ENCODE data around the gene PCDHGC4.

Gene PCDHGC4

GRCh38 chr5:141493500-141494422 is 8.9 kb downstream of the PCDHGC4 start:
- peak overlapping the region; percentile 31 for H3K9ac ChIP-seq (ENCODE audit: low read length)
- H2BK5ac ChIP-seq (ENCODE audit: low read depth, low read length, poor library complexity, severe bottlenecking): no peak overlapping the region
- H3K14ac ChIP-seq (ENCODE audit: low read length in 2 of 2): no peak overlapping the region
- H2BK12ac ChIP-seq (ENCODE audit: low read length in 2 of 2): no peak overlapping the region
- peaks cover 48% of the 10 kb centered on the region for H3K4me1 ChIP-seq (ENCODE audit: control insufficient read depth, insufficient read depth, low read depth, low read length)
- no peak overlapping the region for H2AFZ ChIP-seq (ENCODE audit: low read depth, low read length)
- 97% methylated on average over 9 of the region's 10 CpGs for WGBS
- H3K27me3 ChIP-seq (ENCODE audit: control insufficient read depth in 1 of 2, insufficient read depth in 1 of 2, low read length in 2 of 2): no peaks in the 10 kb centered on the region
- no peaks in the 10 kb centered on the region for H3K9me3 ChIP-seq (ENCODE audit: control insufficient read depth, low read length)
- peaks cover 33% of the 10 kb centered on the region for H3K79me1 ChIP-seq (replicated peaks; ENCODE audit: low read length, poor library complexity, severe bottlenecking)
- no peak overlapping the region for H3K4ac ChIP-seq (ENCODE audit: low read depth in 1 of 2, low read length in 2 of 2)
- H2AK5ac ChIP-seq (ENCODE audit: low read length, severe bottlenecking): peak overlapping the region; percentile 29
- H4K91ac ChIP-seq (ENCODE audit: low read length): no peak overlapping the region
- no peak overlapping the region for H2BK15ac ChIP-seq (ENCODE audit: low read depth, poor library complexity, severe bottlenecking)
- H3K18ac ChIP-seq (ENCODE audit: low read depth in 1 of 2, low read length in 2 of 2): no peak overlapping the region
- no peak overlapping the region for H3K4me3 ChIP-seq (ENCODE audit: insufficient read depth in 1 of 2, low read depth in 1 of 2, low read length in 2 of 2)
- H3K4me2 ChIP-seq (ENCODE audit: low read length, poor library complexity, severe bottlenecking): no peak overlapping the region
- H3K23ac ChIP-seq (ENCODE audit: low read length in 2 of 2): no peak overlapping the region
- H3K27ac ChIP-seq (ENCODE audit: low read length, poor library complexity, severe bottlenecking): peak overlapping the region; percentile 70
- H2BK120ac ChIP-seq (ENCODE audit: low read depth, low read length): peak overlapping the region; percentile 75
- no peak for DNase-seq
- peaks cover 43 to 59% of the 10 kb centered on the region in 2 experiments for H3K36me3 ChIP-seq (ENCODE audit: control insufficient read depth in 1 of 2, insufficient read depth in 2 of 2, low read depth in 1 of 2, low read length in 2 of 2)
- no peak overlapping the region for H4K8ac ChIP-seq (ENCODE audit: low read length)

- Histone ChIP-seq H4K91ac (ENCODE audit: low read length) (no peak overlapping the region), H2AK5ac (ENCODE audit: low read length, severe bottlenecking) (peak overlapping the region; percentile 29), H3K9me3 (ENCODE audit: control insufficient read depth, low read length) (no peaks in the 10 kb centered on the region), H3K27ac (ENCODE audit: low read length, poor library complexity, severe bottlenecking) (peak overlapping the region; percentile 70), H3K27me3 (ENCODE audit: control insufficient read depth in 1 of 2, insufficient read depth in 1 of 2, low read length in 2 of 2) (no peaks in the 10 kb centered on the region), H3K4me3 (ENCODE audit: insufficient read depth in 1 of 2, low read depth in 1 of 2, low read length in 2 of 2) (no peak overlapping the region), H2BK5ac (ENCODE audit: low read depth, low read length, poor library complexity, severe bottlenecking) (peak overlapping the region; percentile 10), H3K23ac (ENCODE audit: low read length in 2 of 2) (no peak overlapping the region), H3K4ac (ENCODE audit: low read depth in 1 of 2, low read length in 2 of 2) (peak overlapping the region in 1 of 2 experiments; percentile 40), H2BK12ac (ENCODE audit: low read length in 2 of 2) (peak overlapping the region in 1 of 2 experiments; percentile 59), H2AFZ (ENCODE audit: low read depth, low read length) (no peak overlapping the region), H3K18ac (ENCODE audit: low read depth in 1 of 2, low read length in 2 of 2) (peak overlapping the region; percentile 35 to 74), H2BK120ac (ENCODE audit: low read depth, low read length) (no peak overlapping the region), H2BK15ac (ENCODE audit: low read depth, poor library complexity, severe bottlenecking) (no peak overlapping the region), H3K4me2 (ENCODE audit: low read length, poor library complexity, severe bottlenecking) (peak overlapping the region; percentile 47), H3K79me1 (replicated peaks; ENCODE audit: low read length, poor library complexity, severe bottlenecking) (peaks cover 36% of the 10 kb centered on the region), H3K9ac (ENCODE audit: low read length) (peak overlapping the region; percentile 31), H3K14ac (ENCODE audit: low read length in 2 of 2) (peak overlapping the region in 1 of 2 experiments; percentile 26), H3K4me1 (ENCODE audit: control insufficient read depth, insufficient read depth, low read depth, low read length) (peaks cover 36% of the 10 kb centered on the region), H4K8ac (ENCODE audit: low read length) (peak overlapping the region; percentile 45), H3K36me3 (ENCODE audit: control insufficient read depth in 1 of 2, insufficient read depth in 2 of 2, low read depth in 1 of 2, low read length in 2 of 2) (peaks cover 40 to 66% of the 10 kb centered on the region in 2 experiments)
- 30% methylated on average over 22 of the region's 22 CpGs for WGBS
- DNase-seq: peak; percentile 37
These were observed 10.1 kb downstream of the PCDHGC4 start for GRCh38 chr5:141494761-141495452.

GRCh38 chr5:141495453-141495811 is 10.6 kb downstream of the PCDHGC4 start:
- Histone ChIP-seq H2BK5ac (ENCODE audit: low read depth, low read length, poor library complexity, severe bottlenecking) (peak overlapping the region; percentile 10), H3K27ac (ENCODE audit: low read length, poor library complexity, severe bottlenecking) (peak overlapping the region; percentile 70), H3K27me3 (ENCODE audit: control insufficient read depth in 1 of 2, insufficient read depth in 1 of 2, low read length in 2 of 2) (no peaks in the 10 kb centered on the region), H3K4me1 (ENCODE audit: control insufficient read depth, insufficient read depth, low read depth, low read length) (peaks cover 34% of the 10 kb centered on the region), H3K9me3 (ENCODE audit: control insufficient read depth, low read length) (no peaks in the 10 kb centered on the region), H3K79me1 (replicated peaks; ENCODE audit: low read length, poor library complexity, severe bottlenecking) (peaks cover 35% of the 10 kb centered on the region), H2BK120ac (ENCODE audit: low read depth, low read length) (no peak overlapping the region), H2BK12ac (ENCODE audit: low read length in 2 of 2) (peak overlapping the region in 1 of 2 experiments; percentile 28), H4K8ac (ENCODE audit: low read length) (peak overlapping the region; percentile 45), H3K4ac (ENCODE audit: low read depth in 1 of 2, low read length in 2 of 2) (no peak overlapping the region), H2BK15ac (ENCODE audit: low read depth, poor library complexity, severe bottlenecking) (no peak overlapping the region), H2AK5ac (ENCODE audit: low read length, severe bottlenecking) (peak overlapping the region; percentile 29), H4K91ac (ENCODE audit: low read length) (peak overlapping the region; percentile 43), H3K14ac (ENCODE audit: low read length in 2 of 2) (peak overlapping the region in 1 of 2 experiments; percentile 26), H3K18ac (ENCODE audit: low read depth in 1 of 2, low read length in 2 of 2) (peak overlapping the region in 1 of 2 experiments; percentile 73), H3K9ac (ENCODE audit: low read length) (no peak overlapping the region), H3K4me3 (ENCODE audit: insufficient read depth in 1 of 2, low read depth in 1 of 2, low read length in 2 of 2) (no peak overlapping the region), H3K23ac (ENCODE audit: low read length in 2 of 2) (no peak overlapping the region), H3K36me3 (ENCODE audit: control insufficient read depth in 1 of 2, insufficient read depth in 2 of 2, low read depth in 1 of 2, low read length in 2 of 2) (peaks cover 35 to 63% of the 10 kb centered on the region in 2 experiments), H3K4me2 (ENCODE audit: low read length, poor library complexity, severe bottlenecking) (peak overlapping the region; percentile 31), H2AFZ (ENCODE audit: low read depth, low read length) (no peak overlapping the region)
- no peak for DNase-seq
- 60% methylated on average over 8 of the region's 8 CpGs for WGBS

- Histone ChIP-seq H3K23ac (ENCODE audit: low read length in 2 of 2) (peak overlapping the region in 1 of 2 experiments; percentile 27), H3K27me3 (ENCODE audit: control insufficient read depth in 1 of 2, insufficient read depth in 1 of 2, low read length in 2 of 2) (no peaks in the 10 kb centered on the region)
- WGBS: 46% methylated on average over 4 of the region's 4 CpGs
These were observed 11.2 kb downstream of the PCDHGC4 start for GRCh38 chr5:141496038-141496437.

More at GRCh38 chr5:141496038-141496437, 11.2 kb downstream of the PCDHGC4 start:
- Histone ChIP-seq H3K4me2 (ENCODE audit: low read length, poor library complexity, severe bottlenecking) (peak overlapping the region; percentile 39), H3K9me3 (ENCODE audit: control insufficient read depth, low read length) (no peaks in the 10 kb centered on the region), H3K4me3 (ENCODE audit: insufficient read depth in 1 of 2, low read depth in 1 of 2, low read length in 2 of 2) (no peak overlapping the region), H2BK5ac (ENCODE audit: low read depth, low read length, poor library complexity, severe bottlenecking) (no peak overlapping the region), H2BK15ac (ENCODE audit: low read depth, poor library complexity, severe bottlenecking) (no peak overlapping the region), H4K8ac (ENCODE audit: low read length) (peak overlapping the region; percentile 14), H2AFZ (ENCODE audit: low read depth, low read length) (no peak overlapping the region), H3K9ac (ENCODE audit: low read length) (no peak overlapping the region), H3K4ac (ENCODE audit: low read depth in 1 of 2, low read length in 2 of 2) (no peak overlapping the region), H3K36me3 (ENCODE audit: control insufficient read depth in 1 of 2, insufficient read depth in 2 of 2, low read depth in 1 of 2, low read length in 2 of 2) (peaks cover 29 to 60% of the 10 kb centered on the region in 2 experiments), H4K91ac (ENCODE audit: low read length) (no peak overlapping the region), H3K14ac (ENCODE audit: low read length in 2 of 2) (no peak overlapping the region), H2BK120ac (ENCODE audit: low read depth, low read length) (no peak overlapping the region), H2BK12ac (ENCODE audit: low read length in 2 of 2) (no peak overlapping the region), H3K79me1 (replicated peaks; ENCODE audit: low read length, poor library complexity, severe bottlenecking) (peaks cover 33% of the 10 kb centered on the region), H3K27ac (ENCODE audit: low read length, poor library complexity, severe bottlenecking) (peak overlapping the region; percentile 70), H3K18ac (ENCODE audit: low read depth in 1 of 2, low read length in 2 of 2) (peak overlapping the region in 1 of 2 experiments; percentile 30), H2AK5ac (ENCODE audit: low read length, severe bottlenecking) (no peak overlapping the region), H3K4me1 (ENCODE audit: control insufficient read depth, insufficient read depth, low read depth, low read length) (peaks cover 33% of the 10 kb centered on the region)
- DNase-seq: no peak
